ENCODE measurements around the gene RSU1.
A peak's percentile ranks its signal among the peaks of the same experiment; 100 is the strongest.

The RSU1 gene

GRCh38 chr10:16820421-16820820 is 3.2 kb upstream of the RSU1 start:
- DNase-seq = no peak

GRCh38 chr10:16820018-16820417 is 2.8 kb upstream of the RSU1 start:
- no peak for DNase-seq

- no peak for DNase-seq
Observed at GRCh38 chr10:16819436-16819835, 2.2 kb upstream of the RSU1 start.

DNA sequence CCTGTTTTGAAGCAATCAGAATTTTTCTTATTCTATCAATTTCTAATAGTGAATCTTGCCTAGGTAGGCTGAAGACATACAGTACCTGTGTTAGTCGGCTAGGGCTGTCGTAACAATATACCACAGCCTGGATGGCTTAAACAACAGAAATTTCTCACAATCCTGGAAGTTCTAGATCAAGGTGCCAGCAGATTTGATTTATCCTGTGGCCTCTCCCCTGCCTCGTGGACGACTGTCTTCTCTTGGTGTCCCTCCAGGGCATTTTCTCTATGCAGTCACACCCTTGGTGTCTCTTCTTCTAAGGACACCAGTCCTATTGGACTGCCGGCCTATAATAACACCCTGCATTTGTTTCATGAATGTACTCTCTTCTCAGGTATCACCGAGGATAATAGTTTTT is 1.8 kb upstream of the RSU1 start:
- no peak for DNase-seq

DNA sequence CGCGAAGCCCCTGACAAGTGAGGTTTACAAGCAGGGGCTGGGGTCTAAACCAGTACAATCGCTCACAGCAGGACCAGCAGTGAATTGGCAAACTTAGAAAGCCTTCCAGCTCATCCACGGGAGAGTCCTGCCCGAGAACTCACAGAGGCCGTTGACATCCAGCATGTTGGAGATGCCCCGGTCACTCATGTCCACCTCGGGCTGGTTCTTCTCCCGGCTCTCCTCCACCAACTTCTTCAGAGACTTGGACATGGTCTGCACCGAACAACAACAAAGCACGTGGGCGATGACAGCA is 447 bp downstream of the RSU1 start:
- DNase-seq = no peak

DNA sequence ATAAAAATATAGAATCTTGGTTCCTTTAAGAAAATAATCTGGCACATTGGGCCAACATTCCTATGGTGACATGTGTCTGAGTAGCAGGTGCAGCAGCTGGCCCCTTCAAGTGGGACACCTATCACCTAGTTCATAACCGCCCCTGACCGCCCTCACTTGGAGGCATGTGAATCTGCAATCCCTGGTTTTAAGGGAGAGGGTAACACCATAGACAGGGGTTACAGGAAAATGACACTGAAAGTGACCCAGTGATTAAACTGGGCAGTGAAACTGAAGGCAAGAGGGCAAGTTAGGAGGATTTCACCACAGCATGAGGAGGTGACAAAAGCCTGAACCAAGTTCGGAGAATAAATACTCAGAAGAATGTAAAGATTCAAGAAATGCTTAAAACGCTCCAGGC is 1.1 kb downstream of the RSU1 start:
- peak; percentile 8 for DNase-seq

DNA sequence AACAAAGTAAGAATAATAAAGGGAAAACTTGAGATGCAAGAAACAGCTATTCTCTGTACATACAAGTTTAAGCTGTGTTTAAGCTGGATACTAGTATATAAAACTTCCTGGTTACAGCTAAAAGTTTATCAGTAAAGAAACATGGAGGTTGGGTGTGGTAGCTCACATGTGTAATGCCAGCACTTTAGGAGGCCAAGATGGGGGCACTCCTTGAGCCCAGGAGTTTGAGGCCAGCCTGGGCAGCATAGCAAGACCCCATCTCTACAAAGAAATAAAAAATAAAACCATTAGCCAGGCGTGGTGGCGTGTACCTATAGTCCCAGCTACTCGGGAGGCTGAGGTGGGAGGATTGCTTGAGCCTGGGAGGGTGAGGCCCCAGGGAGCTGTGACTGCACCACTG is 3.2 kb downstream of the RSU1 start:
- no peak for DNase-seq

GRCh38 chr10:16812676-16813075 is 4.5 kb downstream of the RSU1 start:
- DNase-seq = no peak

GRCh38 chr10:16811765-16812164 is 5.5 kb downstream of the RSU1 start:
- DNase-seq = no peak

DNA sequence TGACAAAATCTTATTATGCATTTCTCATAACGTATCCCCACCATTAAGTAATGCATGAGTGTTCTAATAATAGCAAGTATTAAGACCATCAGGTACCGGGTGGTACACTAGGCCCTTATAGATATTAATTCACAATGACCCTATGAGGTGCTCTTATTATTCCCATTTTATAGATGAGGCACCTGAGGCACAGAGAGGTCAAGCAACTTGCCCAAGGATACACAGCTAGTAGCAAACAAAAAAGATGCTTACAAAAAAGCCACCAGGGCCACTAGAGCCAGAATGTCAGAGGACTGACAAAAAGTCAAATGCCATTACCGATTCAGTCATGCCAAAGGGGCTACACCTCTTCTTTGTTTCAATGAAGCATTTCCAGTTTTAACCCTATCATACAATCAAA is 5.9 kb downstream of the RSU1 start:
- DNase-seq = no peak

DNA sequence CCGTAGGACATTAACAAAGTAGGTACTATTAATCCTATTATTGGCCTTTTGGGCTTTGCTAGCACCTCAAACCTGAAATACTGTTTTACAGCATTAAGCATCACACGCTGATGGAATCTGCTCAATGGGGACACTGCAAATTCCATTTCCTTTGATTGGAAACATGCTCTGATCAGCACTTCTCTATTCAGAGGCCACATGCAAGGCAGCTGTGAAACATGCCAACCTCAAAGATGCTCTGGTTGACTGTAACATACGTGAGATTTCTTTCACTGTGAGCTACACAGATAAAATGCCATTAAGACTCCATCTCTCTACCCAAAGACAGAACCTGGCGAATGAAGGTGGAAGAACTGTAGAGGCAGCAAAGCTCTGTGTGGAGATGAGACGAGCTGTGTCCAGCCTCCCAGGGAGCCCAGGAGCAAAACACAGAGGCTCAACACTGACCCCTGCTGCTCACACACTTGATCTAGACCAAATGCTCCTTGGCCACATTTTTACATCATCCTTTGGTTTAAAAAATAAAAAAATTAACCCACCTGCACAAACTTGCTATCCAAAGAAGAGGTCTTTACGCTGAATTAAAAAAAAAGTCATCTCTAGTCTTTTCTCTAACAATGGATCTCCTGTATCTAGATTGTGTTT is 8.0 kb downstream of the RSU1 start:
- DNase-seq = peak; percentile 43

GRCh38 chr10:16804123-16804522 is 13.1 kb downstream of the RSU1 start:
- DNase-seq = no peak

- DNase-seq = no peak
Observed at GRCh38 chr10:16803464-16803863, 13.8 kb downstream of the RSU1 start.

DNA sequence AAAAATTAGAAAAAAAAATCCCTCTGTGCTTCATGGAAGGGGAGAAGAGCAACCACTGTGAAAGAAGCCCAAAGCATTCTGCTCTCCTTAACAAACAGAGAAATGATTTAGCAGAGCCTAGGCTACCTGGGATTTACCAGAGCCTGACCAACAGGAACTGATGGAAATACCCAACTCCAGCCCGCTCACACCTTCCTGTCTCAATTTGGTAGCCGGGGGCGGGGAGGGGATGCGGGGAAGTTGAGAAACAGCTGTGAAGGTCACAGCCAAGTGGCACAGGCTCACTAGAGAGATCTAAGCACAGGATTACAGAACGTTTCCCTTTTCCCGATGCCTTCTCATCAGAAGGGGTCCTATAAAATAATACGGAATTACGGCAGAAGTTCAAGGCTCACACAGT is 17.6 kb downstream of the RSU1 start:
- no peak for DNase-seq

- DNase-seq = no peak
Observed at GRCh38 chr10:16798571-16798970, 18.7 kb downstream of the RSU1 start.

DNA sequence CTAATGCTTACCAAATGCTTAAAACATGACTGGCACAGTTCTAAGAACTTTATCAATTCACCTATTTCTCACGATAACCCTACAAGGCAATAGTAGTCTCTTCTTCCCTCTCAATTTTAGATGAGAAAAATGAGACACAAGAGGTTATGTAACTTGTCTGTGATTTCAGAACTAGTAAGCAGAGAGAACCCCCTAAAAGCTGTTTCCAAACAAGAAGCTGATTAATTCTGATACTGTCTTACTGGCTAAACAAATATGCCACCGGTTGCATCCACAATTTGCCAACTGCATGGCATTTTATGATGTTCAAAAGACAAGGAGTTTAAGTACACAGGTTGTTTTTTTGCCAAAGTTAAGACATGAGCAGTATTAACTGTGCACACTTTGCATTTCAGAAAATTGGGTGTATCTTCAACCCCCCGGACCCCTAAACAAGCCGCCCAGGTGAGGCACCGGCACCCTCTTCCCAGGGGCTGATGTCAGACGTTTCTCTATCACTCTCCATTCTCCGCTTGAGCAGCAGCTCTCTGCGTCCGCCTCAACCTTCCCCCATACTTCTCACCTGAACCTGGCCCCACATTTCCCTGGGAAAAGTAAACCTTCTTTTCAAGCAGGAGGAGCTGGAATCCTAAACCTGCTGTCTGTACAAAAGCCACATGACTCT is 21.7 kb downstream of the RSU1 start:
- no peak for DNase-seq

DNA sequence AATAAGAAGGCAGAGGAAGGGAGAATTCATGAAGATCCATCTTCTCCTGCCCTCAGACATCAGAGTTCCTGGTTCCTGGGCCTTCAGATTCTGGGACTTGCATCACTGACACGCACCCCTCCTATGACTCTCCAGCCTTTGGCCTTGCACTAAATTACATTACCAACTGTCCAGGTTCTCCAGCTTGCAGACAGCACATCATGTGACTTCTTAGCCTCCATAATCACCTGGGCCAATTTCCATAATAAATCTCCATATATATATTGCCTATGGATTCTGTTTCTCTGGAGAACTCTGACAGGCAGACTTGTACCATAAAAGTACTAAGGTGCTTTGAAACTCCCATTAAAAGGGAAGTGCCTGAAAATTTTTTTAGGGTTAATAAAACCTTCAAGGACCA is 23.2 kb downstream of the RSU1 start:
- no peak for DNase-seq

- DNase-seq = peak; percentile 10
Observed at GRCh38 chr10:16792675-16793074, 24.5 kb downstream of the RSU1 start.

DNA sequence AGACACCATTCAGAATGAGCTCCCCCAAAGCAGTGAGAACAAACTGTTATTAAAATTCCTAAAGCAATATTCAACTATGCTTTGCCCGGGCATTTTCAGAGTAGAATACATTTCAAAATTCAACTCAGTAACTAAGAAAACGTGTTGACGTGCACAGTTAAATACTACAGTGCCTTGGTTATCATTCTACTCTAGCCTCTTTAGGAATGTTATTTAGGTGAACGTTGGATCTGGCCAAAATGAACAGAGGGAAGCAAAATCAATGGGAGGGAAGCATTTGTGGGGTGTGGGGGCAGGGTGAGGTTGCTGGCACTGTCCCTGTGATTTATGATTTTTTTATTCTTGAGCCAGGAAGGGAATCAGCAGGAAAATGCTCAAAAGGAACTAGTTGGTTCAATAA is 27.5 kb downstream of the RSU1 start:
- DNase-seq = no peak

- DNase-seq = no peak
Observed at GRCh38 chr10:16789261-16789660, 28.0 kb downstream of the RSU1 start.

GRCh38 chr10:16788778-16789177 is 28.4 kb downstream of the RSU1 start:
- no peak for DNase-seq

DNA sequence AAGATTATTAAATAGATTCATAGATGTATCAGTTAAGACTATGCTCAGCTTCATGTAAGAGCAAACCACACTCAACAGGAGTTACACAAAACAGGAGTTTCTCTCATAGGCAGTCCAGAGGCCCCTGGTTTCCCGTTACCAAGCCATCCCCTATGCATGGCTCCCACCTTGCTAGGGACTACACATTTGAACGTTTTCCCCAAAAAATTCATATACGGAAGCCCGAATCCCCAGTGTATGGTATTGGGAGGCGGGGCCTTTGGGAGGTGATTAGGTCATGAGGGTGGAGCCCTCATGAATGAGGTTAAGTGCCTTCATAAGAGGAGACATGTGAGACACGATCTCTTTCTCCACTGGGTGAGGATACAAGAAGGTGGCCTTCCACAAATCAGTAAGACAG is 29.1 kb downstream of the RSU1 start:
- DNase-seq = no peak

DNA sequence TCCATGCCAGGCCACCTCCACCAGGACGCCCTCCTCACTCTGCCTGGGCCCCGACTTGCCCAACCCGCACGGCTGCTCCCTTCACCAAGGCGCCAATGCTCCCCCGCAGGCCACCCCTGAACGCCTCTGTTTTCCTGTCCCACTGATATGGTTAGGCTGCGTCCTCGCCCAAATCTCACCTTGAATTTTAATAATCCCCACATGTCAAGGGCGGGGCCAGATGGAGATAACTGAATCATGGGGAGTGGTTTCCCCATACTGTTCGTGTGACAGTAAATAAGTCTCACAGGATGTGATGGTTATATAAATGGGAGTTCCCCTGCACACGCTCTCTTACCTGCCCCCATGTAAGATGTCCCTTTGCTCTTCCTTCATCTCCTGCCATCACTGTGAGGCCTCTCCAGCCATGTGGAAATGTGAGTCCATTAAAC is 29.8 kb downstream of the RSU1 start:
- DNase-seq = no peak

DNA sequence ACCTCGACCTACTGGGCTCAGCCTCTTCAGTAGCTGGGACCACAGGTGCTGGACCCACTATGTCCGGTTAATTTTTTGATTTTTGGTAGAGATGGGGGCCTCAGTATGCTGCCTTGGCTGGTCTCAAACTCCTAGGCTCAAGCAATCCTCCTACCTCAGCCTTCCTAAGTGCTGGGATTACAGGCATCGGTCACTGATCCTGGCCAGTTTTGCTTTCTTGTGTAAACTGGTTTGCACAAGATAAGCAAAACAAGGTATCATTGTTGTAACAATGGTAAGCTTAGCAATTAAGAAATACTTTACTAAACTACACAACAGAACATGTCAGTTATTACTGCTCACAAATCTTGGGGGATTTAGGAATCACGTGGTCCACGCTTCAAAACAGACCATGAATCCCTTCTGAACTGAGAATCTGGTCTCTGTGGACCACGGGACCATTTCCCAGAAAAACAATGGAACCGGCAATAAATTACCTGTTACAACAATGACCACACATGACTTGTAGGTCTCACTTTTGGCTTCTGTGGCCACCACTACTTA is 36.8 kb downstream of the RSU1 start:
- no peak for DNase-seq

GRCh38 chr10:16779384-16779915 is 37.8 kb downstream of the RSU1 start:
- no peak for DNase-seq
